HG03432 (cell line): Measurements from ENCODE around the gene TMEM200B.
"Not testable (repeated sequence)": the region's sequence is repeated elsewhere in the genome, so short reads cannot be mapped to it uniquely, and the experiment has no call there.

Experiments
- ATAC-seq: cut with Tn5 transposase; IDR thresholded peaks from one replicate; pipeline ENCODE4 v1.9.1; 2021; ENCODE audit warnings: mild to moderate bottlenecking, moderate library complexity; ENCODE audit not compliant: unreplicated experiment

Gene TMEM200B

GRCh38 chr1:29136391-29136915, 12.8 kb upstream of the TMEM200B start:
- no peak for ATAC-seq

- no peak for ATAC-seq
These were observed 11.0 kb upstream of the TMEM200B start for GRCh38 chr1:29134695-29135028.

GRCh38 chr1:29133861-29134694, 10.4 kb upstream of the TMEM200B start:
- no peak for ATAC-seq

- not testable (repeated sequence) for ATAC-seq
These were observed 7.4 kb upstream of the TMEM200B start for GRCh38 chr1:29131056-29131455.

GRCh38 chr1:29129916-29130315, 6.2 kb upstream of the TMEM200B start:
- no peak for ATAC-seq

- no peak for ATAC-seq
These were observed 5.0 kb upstream of the TMEM200B start for GRCh38 chr1:29128739-29129138.

- no peak for ATAC-seq
These were observed 2.5 kb upstream of the TMEM200B start for GRCh38 chr1:29126198-29126597.

- ATAC-seq = no peak
These were observed 2.1 kb upstream of the TMEM200B start for GRCh38 chr1:29125788-29126187.

- no peak for ATAC-seq
These were observed 1.5 kb upstream of the TMEM200B start for GRCh38 chr1:29125237-29125641.

GRCh38 chr1:29124366-29125236, 898 bp upstream of the TMEM200B start:
- no peak for ATAC-seq

GRCh38 chr1:29123053-29123886, 433 bp downstream of the TMEM200B start:
- no peak for ATAC-seq

- no peak for ATAC-seq
These were observed 1.0 kb downstream of the TMEM200B start for GRCh38 chr1:29122682-29123052.

- no peak for ATAC-seq
These were observed 1.6 kb downstream of the TMEM200B start for GRCh38 chr1:29121936-29122681.

GRCh38 chr1:29121516-29121935, 2.2 kb downstream of the TMEM200B start:
- ATAC-seq = no peak

GRCh38 chr1:29120947-29121485, 2.7 kb downstream of the TMEM200B start:
- ATAC-seq = no peak

GRCh38 chr1:29120367-29120766, 3.3 kb downstream of the TMEM200B start:
- no peak for ATAC-seq

GRCh38 chr1:29119121-29119929, 4.4 kb downstream of the TMEM200B start:
- ATAC-seq = no peak

- ATAC-seq = no peak
These were observed 6.3 kb downstream of the TMEM200B start for GRCh38 chr1:29117381-29117780.

GRCh38 chr1:29114654-29115053, 9.0 kb downstream of the TMEM200B start:
- no peak for ATAC-seq
